Calu3 (cell line): ENCODE measurements around the gene FILIP1L. TPM values are rescaled to one million over a fixed set of nuclear protein-coding genes. Genes with fewer than 3 reads are reported as not detected.
"Not testable (repeated sequence)": the region's sequence is repeated elsewhere in the genome, so short reads cannot be mapped to it uniquely, and the experiment has no call there.

Experiments
- BruUV-seq: library from RNA; stranded (reverse); fragments of 400-500 nt; replicated peaks from 2 replicates; lab custom pipeline; 2021; lab: Mats Ljungman, UMichigan
- CTCF ChIA-PET: fragments of 300-600 bp; sonication (Branson Sonifier 250); formaldehyde crosslinking; loops from one replicate; lab custom pipeline; 2022; ENCODE audit warnings: antibody characterized with exemption; lab: Charles Lee
- DNase-seq: peaks from one replicate; pipeline ENCODE4 v3.0.0; 2022
- H3K27ac Mint-ChIP-seq: one replicate; pipeline ENCODE4 v1.8.0; 2022; ENCODE audit warnings: mixed read lengths; ENCODE audit not compliant: unreplicated experiment
- H3K27me3 Mint-ChIP-seq: one replicate; pipeline ENCODE4 v1.8.0; 2022; ENCODE audit warnings: mixed read lengths; ENCODE audit not compliant: unreplicated experiment
- H3K36me3 Mint-ChIP-seq: one replicate; pipeline ENCODE4 v1.8.0; 2022; ENCODE audit warnings: mild to moderate bottlenecking, moderate library complexity, mixed read lengths; ENCODE audit not compliant: insufficient read depth, unreplicated experiment
- H3K4me1 Mint-ChIP-seq: one replicate; pipeline ENCODE4 v1.8.0; 2022; ENCODE audit warnings: mild to moderate bottlenecking, low read depth, mixed read lengths; ENCODE audit not compliant: unreplicated experiment
- H3K4me3 Mint-ChIP-seq: one replicate; pipeline ENCODE4 v1.8.0; 2022; ENCODE audit warnings: mild to moderate bottlenecking, low read depth, moderate library complexity, mixed read lengths; ENCODE audit not compliant: unreplicated experiment
- H3K9me3 Mint-ChIP-seq: one replicate; pipeline ENCODE4 v1.8.0; 2022; ENCODE audit warnings: low read depth, mixed read lengths; ENCODE audit not compliant: unreplicated experiment
- CTCF ChIP-seq: fragments of 200-600 bp; IDR thresholded peaks from one replicate; pipeline ENCODE4 v1.8.0; 2022; ENCODE audit warnings: antibody characterized with exemption; ENCODE audit not compliant: unreplicated experiment
- intact Hi-C: fragments of 100-400 bp; cut with micrococcal nuclease; formaldehyde crosslinking; loops from one replicate; pipeline ENCODE4 v1.10.0; 2022; ENCODE audit not compliant: unreplicated experiment
- total RNA-seq: library from RNA; stranded (reverse); gene quantifications from 2 replicates; pipeline ENCODE4 v1.2.3, GENCODE V29; 2022

Gene FILIP1L
- total RNA-seq, 1 experiment from 2014 or later, result 5.2 TPM

GRCh38 chr3:100099621-100100020, 14.7 kb downstream of the FILIP1L start:
- Mint-ChIP-seq H3K36me3 (no peaks in the 10 kb centered on the region), H3K27me3 (no peaks in the 10 kb centered on the region), H3K9me3 (no peaks in the 10 kb centered on the region), H3K4me1 (peaks cover 47% of the 10 kb centered on the region), H3K4me3 (no peak overlapping the region), H3K27ac (peak overlapping the region; percentile 8)
- intact Hi-C loops, result no loop called here
- DNase-seq, result no peak
- no TSS peak for BruUV-seq
- CTCF ChIA-PET, result interaction anchor here (0.5 kb wide), 1 partner anchor 9 kb away, joined by 9 read pairs; no protein-coding TSS in a partner anchor
- no peak for TF ChIP-seq CTCF

GRCh38 chr3:100098784-100099070, 15.6 kb downstream of the FILIP1L start:
- TF ChIP-seq CTCF, result no peak
- Mint-ChIP-seq H3K4me3 (no peak overlapping the region), H3K9me3 (no peaks in the 10 kb centered on the region), H3K36me3 (no peaks in the 10 kb centered on the region), H3K4me1 (peaks cover 44% of the 10 kb centered on the region), H3K27me3 (no peaks in the 10 kb centered on the region), H3K27ac (no peak overlapping the region)
- BruUV-seq, result no TSS peak
- intact Hi-C loops, result no loop called here
- no peak for DNase-seq
- CTCF ChIA-PET, result no interaction called here

GRCh38 chr3:100097919-100098783, 16.1 kb downstream of the FILIP1L start:
- no TSS peak for BruUV-seq
- Mint-ChIP-seq H3K9me3 (no peaks in the 10 kb centered on the region), H3K36me3 (no peaks in the 10 kb centered on the region), H3K4me1 (peaks cover 38% of the 10 kb centered on the region), H3K4me3 (no peak overlapping the region), H3K27me3 (no peaks in the 10 kb centered on the region), H3K27ac (peak overlapping the region; percentile 40)
- no peak for DNase-seq
- CTCF ChIA-PET, result interaction anchor here (0.6 to 1.3 kb wide), 4 partner anchors 53 to 368 kb away, joined by 3 to 7 read pairs (median 4); no protein-coding TSS in a partner anchor
- no peak for TF ChIP-seq CTCF
- intact Hi-C loops, result no loop called here

- H3K27ac Mint-ChIP-seq, result no peak overlapping the region
- no peak overlapping the region for H3K4me3 Mint-ChIP-seq
- no peaks in the 10 kb centered on the region for H3K36me3 Mint-ChIP-seq
- intact Hi-C loops, result no loop called here
- no peaks in the 10 kb centered on the region for H3K27me3 Mint-ChIP-seq
- H3K4me1 Mint-ChIP-seq, result peaks cover 31% of the 10 kb centered on the region
- no peak for DNase-seq
- CTCF ChIA-PET, result no interaction called here
- BruUV-seq, result no TSS peak
- no peaks in the 10 kb centered on the region for H3K9me3 Mint-ChIP-seq
- TF ChIP-seq CTCF, result no peak
Observed at GRCh38 chr3:100096866-100097265, 17.4 kb downstream of the FILIP1L start.

GRCh38 chr3:100096286-100096685, 18.0 kb downstream of the FILIP1L start:
- H3K9me3 Mint-ChIP-seq, intact Hi-C loops, H3K27ac Mint-ChIP-seq, H3K27me3 Mint-ChIP-seq, H3K36me3 Mint-ChIP-seq, BruUV-seq, DNase-seq, H3K4me3 Mint-ChIP-seq, CTCF ChIA-PET: not testable (repeated sequence)
- peaks cover 31% of the 10 kb centered on the region for H3K4me1 Mint-ChIP-seq
